Activated CD8-positive, alpha-beta memory T cell treated with anti-CD3 and anti-CD28 coated beads, Interleukin-2, amount 10 ng/mL, durations not matched to agents 7 days and 5 days (primary cell): ENCODE data around the gene N4BP2L2. TPM values are rescaled to one million over a fixed set of nuclear protein-coding genes. Genes with fewer than 3 reads are reported as not detected.

Experiments
- ATAC-seq: fragments of 150-1000 bp; cut with Tn5 transposase; one replicate; pipeline ENCODE4 v1.10.0; 2021; ENCODE audit warnings: moderate library complexity
- CTCF ChIA-PET: fragments of 350-600 bp; sonication (Branson Sonifier 250); formaldehyde crosslinking; loops from one replicate; lab custom pipeline; 2021; ENCODE audit warnings: antibody characterized with exemption; lab: Charles Lee
- DNase-seq: peaks from one replicate; pipeline ENCODE4 v3.0.0-alpha.2; 2020
- H3K27ac Mint-ChIP-seq: one replicate; pipeline ENCODE4 v1.8.0; 2021; ENCODE audit warnings: mild to moderate bottlenecking, mixed read lengths
- H3K27me3 Mint-ChIP-seq: one replicate; pipeline ENCODE4 v1.8.0; 2021; ENCODE audit warnings: mixed read lengths
- H3K36me3 Mint-ChIP-seq: one replicate; pipeline ENCODE4 v1.8.0; 2021; ENCODE audit warnings: mild to moderate bottlenecking, mixed read lengths
- H3K4me1 Mint-ChIP-seq: one replicate; pipeline ENCODE4 v1.8.0; 2021; ENCODE audit warnings: mixed read lengths
- H3K4me3 Mint-ChIP-seq: one replicate; pipeline ENCODE4 v1.8.0; 2021; ENCODE audit warnings: mild to moderate bottlenecking, moderate library complexity, mixed read lengths
- H3K9me3 Mint-ChIP-seq: one replicate; pipeline ENCODE4 v1.8.0; 2022; ENCODE audit warnings: low read depth, mixed read lengths
- total RNA-seq, 2 experiments: library from RNA; stranded (reverse); gene quantifications; one replicate each; pipeline ENCODE4 v1.2.3, GENCODE V29; 2021

Gene N4BP2L2
- total RNA-seq, 2 experiments from 2014 or later = 87.9 to 112 TPM

- Mint-ChIP-seq H3K27me3 (no peaks in the 10 kb centered on the region), H3K27ac (no peak overlapping the region), H3K9me3 (no peaks in the 10 kb centered on the region), H3K4me1 (peaks cover 2% of the 10 kb centered on the region), H3K4me3 (no peak overlapping the region), H3K36me3 (peaks cover 29% of the 10 kb centered on the region)
- ATAC-seq = no peak
- no peak for DNase-seq
- CTCF ChIA-PET = interaction anchor here (0.6 to 1.3 kb wide), 2 partner anchors 9 to 40 kb away, joined by 3 read pairs; no protein-coding TSS in a partner anchor
These were observed 27.1 kb downstream of the N4BP2L2 start for GRCh38 chr13:32511482-32511881.

GRCh38 chr13:32504876-32505275 lies 33.7 kb downstream of the N4BP2L2 start:
- no peak overlapping the region for H3K4me3 Mint-ChIP-seq
- H3K36me3 Mint-ChIP-seq = peaks cover 25% of the 10 kb centered on the region
- DNase-seq (no peak), ATAC-seq (no peak)
- no peak overlapping the region for H3K27ac Mint-ChIP-seq
- H3K27me3 Mint-ChIP-seq = no peaks in the 10 kb centered on the region
- no peaks in the 10 kb centered on the region for H3K9me3 Mint-ChIP-seq
- H3K4me1 Mint-ChIP-seq = no peaks in the 10 kb centered on the region
- CTCF ChIA-PET = no interaction called here

GRCh38 chr13:32504263-32504662 lies 34.3 kb downstream of the N4BP2L2 start:
- no peaks in the 10 kb centered on the region for H3K27me3 Mint-ChIP-seq
- no peaks in the 10 kb centered on the region for H3K9me3 Mint-ChIP-seq
- H3K4me1 Mint-ChIP-seq = no peaks in the 10 kb centered on the region
- ATAC-seq (no peak), DNase-seq (no peak)
- CTCF ChIA-PET = no interaction called here
- H3K36me3 Mint-ChIP-seq = peaks cover 23% of the 10 kb centered on the region
- H3K27ac Mint-ChIP-seq = no peak overlapping the region
- H3K4me3 Mint-ChIP-seq = no peak overlapping the region

- H3K4me1 Mint-ChIP-seq = no peaks in the 10 kb centered on the region
- CTCF ChIA-PET = no interaction called here
These were observed 34.9 kb downstream of the N4BP2L2 start for GRCh38 chr13:32503727-32504126.

GRCh38 chr13:32501064-32501463 lies 37.5 kb downstream of the N4BP2L2 start:
- peaks cover 8% of the 10 kb centered on the region for H3K4me1 Mint-ChIP-seq

More at GRCh38 chr13:32503727-32504126, 34.9 kb downstream of the N4BP2L2 start:
- Mint-ChIP-seq H3K9me3 (no peaks in the 10 kb centered on the region), H3K27me3 (no peaks in the 10 kb centered on the region), H3K27ac (no peak overlapping the region), H3K36me3 (peaks cover 21% of the 10 kb centered on the region), H3K4me3 (no peak overlapping the region)
- no peak for ATAC-seq
- DNase-seq = no peak

GRCh38 chr13:32499538-32500210 lies 38.9 kb downstream of the N4BP2L2 start:
- CTCF ChIA-PET = interaction anchor here (0.6 to 0.9 kb wide), 2 partner anchors 11 to 14 kb away, joined by 3 read pairs; no protein-coding TSS in a partner anchor
- ATAC-seq (no peak), DNase-seq (no peak)
- H3K36me3 Mint-ChIP-seq = peaks cover 10% of the 10 kb centered on the region
- peaks cover 8% of the 10 kb centered on the region for H3K4me1 Mint-ChIP-seq
- H3K27me3 Mint-ChIP-seq = no peaks in the 10 kb centered on the region
- no peaks in the 10 kb centered on the region for H3K9me3 Mint-ChIP-seq
- H3K4me3 Mint-ChIP-seq = no peak overlapping the region
- no peak overlapping the region for H3K27ac Mint-ChIP-seq

More at GRCh38 chr13:32501064-32501463, 37.5 kb downstream of the N4BP2L2 start:
- H3K27ac Mint-ChIP-seq = no peak overlapping the region
- no peaks in the 10 kb centered on the region for H3K27me3 Mint-ChIP-seq
- ATAC-seq = no peak
- CTCF ChIA-PET = no interaction called here
- H3K36me3 Mint-ChIP-seq = peaks cover 19% of the 10 kb centered on the region
- no peak overlapping the region for H3K4me3 Mint-ChIP-seq
- H3K9me3 Mint-ChIP-seq = no peaks in the 10 kb centered on the region
- no peak for DNase-seq

GRCh38 chr13:32497589-32497988 lies 41.0 kb downstream of the N4BP2L2 start:
- no peaks in the 10 kb centered on the region for H3K9me3 Mint-ChIP-seq
- CTCF ChIA-PET = no interaction called here
- ATAC-seq = no peak
- H3K27ac Mint-ChIP-seq = no peak overlapping the region
- H3K4me1 Mint-ChIP-seq = peaks cover 8% of the 10 kb centered on the region
- H3K4me3 Mint-ChIP-seq = no peak overlapping the region
- no peaks in the 10 kb centered on the region for H3K27me3 Mint-ChIP-seq
- H3K36me3 Mint-ChIP-seq = peaks cover 9% of the 10 kb centered on the region
- no peak for DNase-seq

GRCh38 chr13:32496599-32497160 lies 41.9 kb downstream of the N4BP2L2 start:
- Mint-ChIP-seq H3K4me3 (no peak overlapping the region), H3K27ac (no peak overlapping the region), H3K36me3 (peaks cover 7% of the 10 kb centered on the region), H3K9me3 (no peaks in the 10 kb centered on the region), H3K4me1 (peaks cover 8% of the 10 kb centered on the region), H3K27me3 (no peaks in the 10 kb centered on the region)
- DNase-seq (no peak), ATAC-seq (no peak)
- CTCF ChIA-PET = interaction anchor here (0.7 kb wide), 1 partner anchor 14 kb away, joined by 3 read pairs; no protein-coding TSS in a partner anchor

GRCh38 chr13:32495841-32496240 lies 42.8 kb downstream of the N4BP2L2 start:
- peaks cover 8% of the 10 kb centered on the region for H3K4me1 Mint-ChIP-seq
- DNase-seq (no peak), ATAC-seq (no peak)
- no peak overlapping the region for H3K4me3 Mint-ChIP-seq
- peaks cover 5% of the 10 kb centered on the region for H3K36me3 Mint-ChIP-seq
- CTCF ChIA-PET = no interaction called here
- no peak overlapping the region for H3K27ac Mint-ChIP-seq
- H3K27me3 Mint-ChIP-seq = no peaks in the 10 kb centered on the region
- H3K9me3 Mint-ChIP-seq = no peaks in the 10 kb centered on the region

- H3K27ac Mint-ChIP-seq = no peak overlapping the region
- peaks cover 5% of the 10 kb centered on the region for H3K36me3 Mint-ChIP-seq
- no peak overlapping the region for H3K4me3 Mint-ChIP-seq
- no peaks in the 10 kb centered on the region for H3K27me3 Mint-ChIP-seq
- CTCF ChIA-PET = no interaction called here
- H3K4me1 Mint-ChIP-seq = peaks cover 8% of the 10 kb centered on the region
- no peaks in the 10 kb centered on the region for H3K9me3 Mint-ChIP-seq
- no peak for DNase-seq
- ATAC-seq = no peak
These were observed 43.2 kb downstream of the N4BP2L2 start for GRCh38 chr13:32495429-32495828.

GRCh38 chr13:32491028-32491427 lies 47.6 kb downstream of the N4BP2L2 start:
- no peak for ATAC-seq
- Mint-ChIP-seq H3K4me1 (no peaks in the 10 kb centered on the region), H3K27ac (no peak overlapping the region), H3K4me3 (no peak overlapping the region), H3K9me3 (no peaks in the 10 kb centered on the region), H3K36me3 (peaks cover under 1% of the 10 kb centered on the region), H3K27me3 (no peaks in the 10 kb centered on the region)
- no peak for DNase-seq
- CTCF ChIA-PET = no interaction called here

- ATAC-seq = no peak
- CTCF ChIA-PET = no interaction called here
- Mint-ChIP-seq H3K4me1 (peaks cover 8% of the 10 kb centered on the region), H3K36me3 (no peaks in the 10 kb centered on the region), H3K27ac (no peak overlapping the region), H3K27me3 (no peaks in the 10 kb centered on the region), H3K9me3 (no peaks in the 10 kb centered on the region), H3K4me3 (no peak overlapping the region)
- no peak for DNase-seq
These were observed 61.7 kb downstream of the N4BP2L2 start for GRCh38 chr13:32476892-32477291.

GRCh38 chr13:32476021-32476731 lies 62.4 kb downstream of the N4BP2L2 start:
- ATAC-seq = no peak
- no peak overlapping the region for H3K4me3 Mint-ChIP-seq
- H3K27me3 Mint-ChIP-seq = no peaks in the 10 kb centered on the region
- H3K27ac Mint-ChIP-seq = no peak overlapping the region
- no peaks in the 10 kb centered on the region for H3K36me3 Mint-ChIP-seq
- H3K4me1 Mint-ChIP-seq = peaks cover 15% of the 10 kb centered on the region
- DNase-seq = no peak
- no peaks in the 10 kb centered on the region for H3K9me3 Mint-ChIP-seq
- CTCF ChIA-PET = no interaction called here
